ENCODE results near the gene GPRC5C.
A peak's percentile ranks its signal among the peaks of the same experiment; 100 is the strongest.

GPRC5C gene

DNA sequence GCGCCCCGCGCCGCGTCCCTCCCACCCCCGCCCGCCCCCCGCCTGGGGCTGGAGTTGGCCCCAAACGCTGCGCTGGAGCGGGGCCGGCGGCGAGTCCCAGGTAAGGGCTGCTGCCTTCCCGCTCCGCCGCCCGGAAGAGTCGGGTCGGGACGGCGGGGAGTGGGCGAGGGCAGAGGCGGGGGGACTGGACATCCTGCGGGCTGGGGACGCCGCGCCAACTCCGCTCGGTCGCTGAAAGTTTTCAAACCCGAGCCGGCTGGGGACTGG, 469 bp downstream of the GPRC5C start:
- Histone ChIP-seq H3K27me3 (ENCODE audit: insufficient read depth, poor library complexity, severe bottlenecking) (peaks cover 19% of the 10 kb centered on the region), H3K4me3 (replicated peaks; ENCODE audit: insufficient read depth, low read length) (peak overlapping the region; percentile 46), H3K27ac (replicated peaks) (no peak overlapping the region)
- no peak for DNase-seq (ENCODE audit: low read depth in 1 of 2, low spot score in 1 of 2)
- TF ChIP-seq GABPA (IDR thresholded peaks at IDR 0.05; ENCODE audit: low read depth) (no peak), POLR2AphosphoS5 (IDR thresholded peaks at IDR 0.05; ENCODE audit: low read depth) (no peak), SPI1 (IDR thresholded peaks at IDR 0.05; ENCODE audit: borderline replicate concordance, low read depth) (no peak)
- TF ChIP-seq, protein P1, sequence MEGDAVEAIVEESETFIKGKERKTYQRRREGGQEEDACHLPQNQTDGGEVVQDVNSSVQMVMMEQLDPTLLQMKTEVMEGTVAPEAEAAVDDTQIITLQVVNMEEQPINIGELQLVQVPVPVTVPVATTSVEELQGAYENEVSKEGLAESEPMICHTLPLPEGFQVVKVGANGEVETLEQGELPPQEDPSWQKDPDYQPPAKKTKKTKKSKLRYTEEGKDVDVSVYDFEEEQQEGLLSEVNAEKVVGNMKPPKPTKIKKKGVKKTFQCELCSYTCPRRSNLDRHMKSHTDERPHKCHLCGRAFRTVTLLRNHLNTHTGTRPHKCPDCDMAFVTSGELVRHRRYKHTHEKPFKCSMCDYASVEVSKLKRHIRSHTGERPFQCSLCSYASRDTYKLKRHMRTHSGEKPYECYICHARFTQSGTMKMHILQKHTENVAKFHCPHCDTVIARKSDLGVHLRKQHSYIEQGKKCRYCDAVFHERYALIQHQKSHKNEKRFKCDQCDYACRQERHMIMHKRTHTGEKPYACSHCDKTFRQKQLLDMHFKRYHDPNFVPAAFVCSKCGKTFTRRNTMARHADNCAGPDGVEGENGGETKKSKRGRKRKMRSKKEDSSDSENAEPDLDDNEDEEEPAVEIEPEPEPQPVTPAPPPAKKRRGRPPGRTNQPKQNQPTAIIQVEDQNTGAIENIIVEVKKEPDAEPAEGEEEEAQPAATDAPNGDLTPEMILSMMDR (IDR thresholded peaks at IDR 0.05; ENCODE audit: insufficient read depth, low read length) = no peak
- TF ChIP-seq, protein P2, sequence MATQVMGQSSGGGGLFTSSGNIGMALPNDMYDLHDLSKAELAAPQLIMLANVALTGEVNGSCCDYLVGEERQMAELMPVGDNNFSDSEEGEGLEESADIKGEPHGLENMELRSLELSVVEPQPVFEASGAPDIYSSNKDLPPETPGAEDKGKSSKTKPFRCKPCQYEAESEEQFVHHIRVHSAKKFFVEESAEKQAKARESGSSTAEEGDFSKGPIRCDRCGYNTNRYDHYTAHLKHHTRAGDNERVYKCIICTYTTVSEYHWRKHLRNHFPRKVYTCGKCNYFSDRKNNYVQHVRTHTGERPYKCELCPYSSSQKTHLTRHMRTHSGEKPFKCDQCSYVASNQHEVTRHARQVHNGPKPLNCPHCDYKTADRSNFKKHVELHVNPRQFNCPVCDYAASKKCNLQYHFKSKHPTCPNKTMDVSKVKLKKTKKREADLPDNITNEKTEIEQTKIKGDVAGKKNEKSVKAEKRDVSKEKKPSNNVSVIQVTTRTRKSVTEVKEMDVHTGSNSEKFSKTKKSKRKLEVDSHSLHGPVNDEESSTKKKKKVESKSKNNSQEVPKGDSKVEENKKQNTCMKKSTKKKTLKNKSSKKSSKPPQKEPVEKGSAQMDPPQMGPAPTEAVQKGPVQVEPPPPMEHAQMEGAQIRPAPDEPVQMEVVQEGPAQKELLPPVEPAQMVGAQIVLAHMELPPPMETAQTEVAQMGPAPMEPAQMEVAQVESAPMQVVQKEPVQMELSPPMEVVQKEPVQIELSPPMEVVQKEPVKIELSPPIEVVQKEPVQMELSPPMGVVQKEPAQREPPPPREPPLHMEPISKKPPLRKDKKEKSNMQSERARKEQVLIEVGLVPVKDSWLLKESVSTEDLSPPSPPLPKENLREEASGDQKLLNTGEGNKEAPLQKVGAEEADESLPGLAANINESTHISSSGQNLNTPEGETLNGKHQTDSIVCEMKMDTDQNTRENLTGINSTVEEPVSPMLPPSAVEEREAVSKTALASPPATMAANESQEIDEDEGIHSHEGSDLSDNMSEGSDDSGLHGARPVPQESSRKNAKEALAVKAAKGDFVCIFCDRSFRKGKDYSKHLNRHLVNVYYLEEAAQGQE (IDR thresholded peaks at IDR 0.05; ENCODE audit: insufficient replicate concordance, low read depth) = no peak

DNA sequence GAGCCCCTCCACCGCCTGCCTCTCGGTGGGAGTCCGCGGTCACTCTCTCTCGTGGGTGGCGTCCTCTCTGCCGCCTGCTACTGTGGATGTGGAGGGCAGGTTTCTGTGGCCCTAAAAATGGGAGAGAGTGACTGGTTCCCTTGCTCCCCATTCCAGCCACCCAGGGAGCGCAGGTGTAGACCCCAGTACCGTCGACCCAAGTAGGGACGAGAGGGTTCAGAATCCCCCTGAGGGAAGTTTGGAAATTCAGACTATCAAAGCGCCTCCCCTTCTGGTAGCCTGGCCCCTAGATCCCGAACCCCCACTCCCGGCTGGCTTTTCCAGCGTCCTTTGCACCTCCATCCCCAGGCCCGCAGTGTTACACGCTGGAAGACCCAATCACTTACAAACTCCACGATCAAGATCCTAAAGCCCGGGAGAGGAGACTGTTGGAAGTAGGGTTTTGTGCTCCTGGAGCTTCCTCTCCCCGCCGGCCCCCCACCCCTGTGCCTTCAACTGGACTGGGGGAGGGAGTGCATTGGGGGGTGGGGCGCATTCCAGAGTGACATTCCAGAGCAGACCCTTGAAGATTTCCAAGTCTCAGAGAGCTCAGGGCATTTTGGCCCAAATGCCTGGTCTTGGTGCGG, 991 bp downstream of the GPRC5C start:
- H3K27ac ChIP-seq (replicated peaks) = no peak overlapping the region
- H3K4me3 ChIP-seq (replicated peaks; ENCODE audit: insufficient read depth, low read length) = no peak overlapping the region
- no peak for DNase-seq (ENCODE audit: low read depth in 1 of 2, low spot score in 1 of 2)
- H3K27me3 ChIP-seq (ENCODE audit: insufficient read depth, poor library complexity, severe bottlenecking) = peaks cover 19% of the 10 kb centered on the region
- TF ChIP-seq, protein P1 (IDR thresholded peaks at IDR 0.05; ENCODE audit: insufficient read depth, low read length) = no peak
- TF ChIP-seq POLR2AphosphoS5 (IDR thresholded peaks at IDR 0.05; ENCODE audit: low read depth) = no peak
- TF ChIP-seq SPI1 (IDR thresholded peaks at IDR 0.05; ENCODE audit: borderline replicate concordance, low read depth) = no peak
- TF ChIP-seq, protein P2 (IDR thresholded peaks at IDR 0.05; ENCODE audit: insufficient replicate concordance, low read depth) = no peak

DNA sequence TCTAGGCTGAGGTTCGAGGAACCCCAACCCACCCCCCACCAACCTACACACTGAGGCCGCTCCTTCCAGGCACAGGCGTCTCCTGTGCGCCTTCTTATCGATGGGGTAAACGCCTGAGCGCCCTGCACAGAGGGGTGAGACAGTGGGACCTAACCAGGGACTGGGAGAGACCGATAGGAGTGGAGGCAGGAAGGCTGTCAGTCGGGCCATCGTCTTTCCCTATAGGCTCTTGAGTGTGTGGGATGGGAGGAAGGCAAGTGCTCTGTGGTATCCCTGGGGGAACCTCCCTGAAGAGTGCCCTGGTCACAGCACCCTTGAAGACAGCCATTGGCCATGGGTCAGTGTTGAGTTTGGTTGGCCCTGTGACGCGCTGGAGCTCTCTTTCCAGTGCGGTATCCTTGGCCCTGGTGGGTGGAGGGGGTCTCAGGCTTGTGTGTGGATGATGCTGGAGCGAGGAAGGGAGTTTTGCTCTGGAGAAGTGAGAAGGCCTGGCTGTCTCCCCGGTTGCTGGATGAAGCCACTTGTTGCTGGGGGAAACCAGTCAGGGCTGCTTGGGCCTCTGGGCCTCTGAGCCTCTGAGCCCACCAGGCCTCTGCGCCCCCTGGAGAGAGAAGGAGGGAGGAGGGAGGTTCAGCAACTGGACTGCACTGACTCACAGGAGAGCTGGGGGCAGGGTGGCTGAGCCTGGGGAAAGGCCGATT, 1.7 kb downstream of the GPRC5C start:
- TF ChIP-seq POLR2AphosphoS5 (IDR thresholded peaks at IDR 0.05; ENCODE audit: low read depth) (no peak), GABPA (IDR thresholded peaks at IDR 0.05; ENCODE audit: low read depth) (no peak), SPI1 (IDR thresholded peaks at IDR 0.05; ENCODE audit: borderline replicate concordance, low read depth) (no peak)
- TF ChIP-seq, protein P2 (IDR thresholded peaks at IDR 0.05; ENCODE audit: insufficient replicate concordance, low read depth) = no peak
- TF ChIP-seq, protein P1 (IDR thresholded peaks at IDR 0.05; ENCODE audit: insufficient read depth, low read length) = no peak
- no peak for DNase-seq (ENCODE audit: low read depth in 1 of 2, low spot score in 1 of 2)
- Histone ChIP-seq H3K27me3 (ENCODE audit: insufficient read depth, poor library complexity, severe bottlenecking) (peaks cover 19% of the 10 kb centered on the region), H3K4me3 (replicated peaks; ENCODE audit: insufficient read depth, low read length) (no peak overlapping the region), H3K27ac (replicated peaks) (no peak overlapping the region)
